GM10266 (cell line): Measurements from ENCODE around the gene THAP10.
"Not testable (repeated sequence)": the region's sequence is repeated elsewhere in the genome, so short reads cannot be mapped to it uniquely, and the experiment has no call there.

Experiments
- DNase-seq: peaks from one replicate; pipeline ENCODE4 v3.0.0; 2012; ENCODE audit errors: extremely low spot score
- CTCF ChIP-seq: IDR thresholded peaks from 2 replicates; pipeline ENCODE4 v1.5.1; 2012; ENCODE audit warnings: mild to moderate bottlenecking, low read depth; ENCODE audit not compliant: control insufficient read depth, insufficient read depth; ENCODE audit errors: missing control alignments

Gene THAP10

DNA sequence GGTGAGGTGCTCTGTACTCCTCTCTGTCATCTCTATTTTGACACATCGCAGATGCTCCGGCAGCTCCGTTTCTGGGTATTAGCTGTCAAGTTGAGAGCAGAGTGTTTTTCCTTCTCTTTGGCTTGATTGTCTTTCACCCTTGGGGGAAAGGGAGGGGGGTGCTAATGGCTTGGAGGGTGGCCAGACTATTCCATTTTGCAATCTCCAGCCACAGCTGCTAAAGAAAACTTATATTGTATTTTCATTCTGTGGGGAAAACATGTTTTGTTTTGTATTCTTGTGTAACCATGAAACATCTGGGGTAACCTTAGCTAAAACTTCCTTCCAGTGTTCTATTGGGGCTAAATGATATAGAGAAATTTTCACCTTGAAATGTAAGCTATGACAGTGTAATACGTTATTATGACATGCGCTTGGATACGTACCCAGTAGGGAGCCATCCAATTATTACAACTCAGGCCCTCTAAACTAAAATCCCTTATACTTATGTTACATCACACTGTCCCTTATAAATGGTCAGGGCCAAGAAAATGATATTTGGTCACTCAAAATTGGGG, 24.2 kb downstream of the THAP10 start:
- TF ChIP-seq CTCF = no peak
- DNase-seq = no peak

DNA sequence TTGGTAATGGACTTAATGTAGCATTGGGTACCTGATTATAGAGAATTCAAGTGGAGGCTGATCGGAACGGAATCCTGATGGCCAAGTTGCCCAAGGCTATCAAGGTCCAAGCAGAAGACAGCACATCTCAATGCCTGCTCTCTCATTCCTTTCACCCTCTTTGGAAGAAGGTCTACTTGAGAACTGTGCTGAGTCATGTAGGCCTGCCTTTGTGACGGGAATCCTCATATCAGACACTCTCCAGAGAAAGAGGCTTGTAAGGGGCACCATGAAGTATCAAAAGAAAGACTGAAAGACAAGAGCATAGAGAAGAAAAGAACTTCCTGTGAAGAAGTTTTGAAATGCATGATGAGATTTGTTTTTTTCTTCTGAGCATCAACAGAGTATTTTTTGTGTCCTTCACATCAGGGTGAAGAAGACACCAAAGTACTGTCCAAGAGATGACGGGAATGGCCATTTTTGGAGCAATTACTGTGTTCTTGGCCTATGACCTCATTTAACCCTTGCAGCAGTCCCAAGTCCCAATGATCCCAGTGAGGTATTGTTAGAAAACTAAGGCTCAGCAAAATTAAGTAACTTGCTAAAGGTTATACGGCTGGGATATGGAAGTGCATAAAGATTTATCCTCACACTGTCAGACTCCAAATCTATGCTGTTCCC, 25.1 kb downstream of the THAP10 start:
- no peak for TF ChIP-seq CTCF

GRCh38 chr15:70863450-70864218, 28.6 kb downstream of the THAP10 start:
- DNase-seq = no peak
- no peak for TF ChIP-seq CTCF

More for the DNA sequence above, 25.1 kb downstream of the THAP10 start:
- DNase-seq = no peak

DNA sequence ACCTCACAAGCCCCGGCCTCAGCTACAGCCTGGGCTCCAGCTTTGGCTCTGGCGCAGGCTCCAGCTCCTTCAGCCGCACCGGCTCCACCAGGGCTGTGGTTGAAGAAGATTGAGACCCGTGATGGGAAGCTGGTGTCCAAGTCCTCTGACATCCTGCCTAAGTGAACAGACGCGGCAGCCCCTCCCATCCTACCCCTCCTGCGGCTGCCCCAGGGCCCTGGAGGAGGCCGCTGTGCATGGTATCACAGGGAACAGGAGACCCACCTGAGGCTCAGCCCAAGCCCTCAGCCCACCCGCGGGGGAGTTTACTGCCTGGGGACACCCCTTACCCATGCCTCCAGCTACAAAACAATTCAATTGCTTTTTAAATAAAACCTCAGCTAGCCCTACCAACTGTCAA, 32.2 kb downstream of the THAP10 start:
- TF ChIP-seq CTCF = no peak
- no peak for DNase-seq

DNA sequence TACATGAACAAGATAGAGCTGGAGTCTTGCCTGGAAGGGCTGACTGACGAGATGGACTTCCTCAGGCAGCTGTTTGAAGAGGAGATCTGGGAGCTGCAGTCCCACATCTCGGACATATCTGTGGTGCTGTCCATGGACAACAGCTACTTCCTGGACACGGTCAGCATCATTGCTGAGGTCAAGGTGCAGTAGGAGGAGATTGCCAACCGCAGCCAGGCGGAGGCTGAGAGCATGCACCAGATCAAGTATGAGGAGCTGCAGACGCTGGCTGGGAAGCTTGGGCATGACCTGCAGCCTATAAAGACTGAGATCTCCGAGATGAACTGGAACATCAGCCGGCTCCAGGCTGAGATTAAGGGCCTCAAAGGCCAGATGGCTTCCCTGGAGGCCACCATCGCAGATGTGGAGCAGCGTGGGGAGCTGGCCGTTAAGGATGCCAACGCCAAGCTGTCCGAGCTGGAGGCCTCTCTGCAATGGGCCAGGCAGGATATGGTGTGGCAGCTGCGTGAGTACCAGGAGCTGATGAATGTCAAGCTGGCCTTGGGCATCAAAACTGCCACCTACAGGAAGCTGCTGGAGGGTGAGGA, 32.8 kb downstream of the THAP10 start:
- no peak for DNase-seq
- TF ChIP-seq CTCF = no peak

DNA sequence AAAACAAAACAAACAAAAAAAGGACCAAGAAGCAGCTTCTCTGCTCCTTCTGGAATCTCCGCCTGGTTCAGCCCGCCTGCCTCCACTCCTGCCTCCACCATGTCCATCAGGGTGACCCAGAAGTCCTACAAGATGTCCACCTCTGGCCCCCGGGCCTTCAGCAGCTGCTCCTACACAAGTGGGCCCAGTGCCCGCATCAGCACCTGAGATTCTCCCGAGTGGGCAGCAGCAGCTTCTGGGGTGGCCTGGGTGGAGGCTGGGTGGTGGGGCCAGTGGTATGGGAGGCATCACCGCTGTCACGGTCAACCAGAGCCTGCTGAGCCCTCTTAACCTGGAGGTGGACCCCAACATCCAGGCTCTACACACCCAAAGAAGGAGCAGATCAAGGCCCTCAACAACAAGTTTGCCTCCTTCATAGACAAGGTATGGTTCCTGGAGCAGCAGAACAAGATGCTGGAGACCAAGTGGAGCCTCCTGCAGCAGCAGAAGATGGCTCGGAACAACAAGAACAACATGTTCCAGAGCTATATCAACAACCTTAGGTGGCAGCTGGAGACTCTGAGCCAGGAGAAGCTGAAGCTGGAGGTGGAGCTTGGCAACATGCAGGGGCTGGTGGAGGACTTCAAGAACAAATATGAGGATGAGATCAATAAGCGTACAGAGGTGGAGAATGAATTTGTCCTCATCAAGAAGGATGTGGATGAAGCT, 33.5 kb downstream of the THAP10 start:
- DNase-seq = not testable (repeated sequence)

- no peak for TF ChIP-seq CTCF
- DNase-seq = no peak
Measured at GRCh38 chr15:70857562-70858285, 34.5 kb downstream of the THAP10 start.
